Measurements from ENCODE around the gene CDCP2. TPM values are rescaled to one million over a fixed set of nuclear protein-coding genes. Genes with fewer than 3 reads are reported as not detected.
A peak's percentile ranks its signal among the peaks of the same experiment; 100 is the strongest.
"Not testable (repeated sequence)": the region's sequence is repeated elsewhere in the genome, so short reads cannot be mapped to it uniquely, and the experiment has no call there.

CDCP2 gene
- total and polyA plus RNA-seq, 2 of the 8 experiments (the other 6 are each of a cell fraction or from before 2014, with no cell fraction given), result not detected

DNA sequence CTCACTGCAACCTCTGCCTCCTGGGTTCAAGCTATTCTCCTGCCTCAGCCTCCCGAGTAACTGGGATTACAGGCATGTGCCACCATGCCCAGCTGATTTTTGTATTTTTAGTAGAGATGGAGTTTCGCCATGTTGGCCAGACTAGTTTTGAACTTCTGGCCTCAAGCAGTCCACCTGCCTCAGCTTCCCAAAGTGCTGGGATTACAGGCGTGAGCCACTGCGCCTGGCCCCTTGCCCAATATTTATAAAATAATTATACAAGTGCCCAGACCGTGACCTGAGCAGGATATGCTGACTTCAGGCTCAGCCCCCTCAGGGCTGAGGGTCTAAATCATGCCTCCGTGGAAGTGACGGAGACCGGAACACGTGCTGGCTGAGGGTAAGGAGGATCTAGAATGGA, 48.2 kb downstream of the CDCP2 start:
- not testable (repeated sequence) for H2BK20ac ChIP-seq (ENCODE audit: low read length); H4K20me1 ChIP-seq (replicated peaks in 1 of 2; ENCODE audit: control insufficient read depth in 1 of 2, insufficient read depth in 2 of 2, low read length in 2 of 2); H3K9ac ChIP-seq (replicated peaks in 1 of 4; ENCODE audit: extremely low read depth in 1 of 4, low read depth in 3 of 4, low read length in 3 of 4); H2BK120ac ChIP-seq (replicated peaks; ENCODE audit: low read depth, low read length); H3K14ac ChIP-seq (ENCODE audit: insufficient read length); H3K23ac ChIP-seq (ENCODE audit: insufficient read length); H2BK15ac ChIP-seq (ENCODE audit: low read length); H2BK5ac ChIP-seq (ENCODE audit: low read depth, low read length); H2AFZ ChIP-seq (ENCODE audit: low read length); H3K18ac ChIP-seq (ENCODE audit: extremely low read depth, low read length); H3K4me1 ChIP-seq (replicated peaks in 1 of 4; ENCODE audit: control insufficient read depth in 3 of 4, insufficient read depth in 4 of 4, low read length in 3 of 4); H4K8ac ChIP-seq (ENCODE audit: extremely low read depth, insufficient read depth, low read length); H3K79me1 ChIP-seq (ENCODE audit: low read depth, low read length); H4K91ac ChIP-seq (replicated peaks; ENCODE audit: insufficient read length, low read length); H3K27me3 ChIP-seq (replicated peaks in 1 of 4; ENCODE audit: control insufficient read depth in 3 of 4, extremely low read depth in 1 of 4, insufficient read depth in 3 of 4, low read length in 3 of 4); H3K4me2 ChIP-seq (ENCODE audit: insufficient read depth in 1 of 2, low read depth in 2 of 2, low read length in 2 of 2); H3K79me2 ChIP-seq (ENCODE audit: control insufficient read depth in 1 of 2, insufficient read depth in 2 of 2, low read length in 2 of 2); H4K5ac ChIP-seq (ENCODE audit: insufficient read length, low read depth, low read length); H2BK12ac ChIP-seq (ENCODE audit: low read depth, low read length); H3K56ac ChIP-seq (replicated peaks; ENCODE audit: insufficient read length, low read depth, low read length); H3K4ac ChIP-seq (replicated peaks; ENCODE audit: insufficient read length, low read depth, low read length); H2AK5ac ChIP-seq (ENCODE audit: low read depth, low read length); FAIRE-seq; H3K36me3 ChIP-seq (ENCODE audit: control insufficient read depth in 2 of 4, insufficient read depth in 4 of 4, low read length in 3 of 4); H3K4me3 ChIP-seq (ENCODE audit: extremely low read depth in 1 of 4, insufficient read depth in 2 of 4, low read depth in 3 of 4, low read length in 4 of 4); H3K23me2 ChIP-seq (ENCODE audit: low read depth, low read length); H3K9me3 ChIP-seq (ENCODE audit: insufficient read depth in 2 of 2, low read depth in 1 of 2, low read length in 1 of 2); H3K27ac ChIP-seq (ENCODE audit: low read depth, low read length)
- CTCF ChIA-PET (ENCODE audit: partially characterized antibody), result interaction anchor here (0.8 to 1.7 kb wide), 5 partner anchors 14 to 595 kb away, joined by 3 to 7 read pairs (median 4); no protein-coding TSS in a partner anchor
- peak in 1 of 2 experiments; percentile 27 for DNase-seq (ENCODE audit: low read depth in 1 of 2, low spot score in 2 of 2)
- POLR2A ChIA-PET (ENCODE audit: partially characterized antibody), result interaction anchor here (0.7 kb wide), 1 partner anchor 656 kb away, joined by 3 read pairs; no protein-coding TSS in a partner anchor
- 97% methylated on average over 8 of the region's 9 CpGs; no CpG with 5 or more reads in 1 of the 2 experiments for WGBS, 2 experiments (ENCODE audit: extremely low coverage in 1 of 2, insufficient coverage in 1 of 2, insufficient read length in 1 of 2, insufficient replicate concordance in 2 of 2, low coverage in 1 of 2, low lambda C conversion rate in 2 of 2, missing lambda C conversion rate in 1 of 2)

Measured in H1 (cell line).